NB4 (cell line): ENCODE results near the gene SMARCAL1.

Experiments
- DNase-seq: peaks from one replicate; pipeline ENCODE4 v3.0.0; 2010; ENCODE audit warnings: low read depth
- H3K4me3 ChIP-seq: one replicate; pipeline ENCODE4 v1.5.1; 2011; ENCODE audit warnings: mild to moderate bottlenecking, low read depth, low read length, moderate library complexity
- CTCF ChIP-seq: IDR thresholded peaks from one replicate; pipeline ENCODE4 v1.5.1; 2012; ENCODE audit warnings: low read depth, low read length
- MAX ChIP-seq: IDR thresholded peaks from 2 replicates; pipeline ENCODE4 v1.6.1; 2011; ENCODE audit warnings: low read depth, low read length
- MYC ChIP-seq: IDR thresholded peaks from 2 replicates; pipeline ENCODE4 v1.6.1; 2011; ENCODE audit warnings: low read depth, low read length
- POLR2A ChIP-seq: IDR thresholded peaks from 2 replicates; pipeline ENCODE4 v1.6.1; 2011; ENCODE audit warnings: mild to moderate bottlenecking; ENCODE audit not compliant: insufficient read length; ENCODE audit errors: extremely low read depth

SMARCAL1 gene

GRCh38 chr2:216478791-216479190 is 66.5 kb downstream of the SMARCAL1 start:
- DNase-seq: no peak
- H3K4me3 ChIP-seq: no peak overlapping the region

GRCh38 chr2:216480221-216480620 is 67.9 kb downstream of the SMARCAL1 start:
- no peak overlapping the region for H3K4me3 ChIP-seq
- no peak for DNase-seq
- TF ChIP-seq MYC: no peak

More at GRCh38 chr2:216478791-216479190, 66.5 kb downstream of the SMARCAL1 start:
- TF ChIP-seq POLR2A (no peak), MYC (no peak), MAX (no peak), CTCF (no peak)

- H3K4me3 ChIP-seq: no peak overlapping the region
- DNase-seq: no peak
- TF ChIP-seq MYC: no peak
- no peak for TF ChIP-seq POLR2A
- TF ChIP-seq MAX: no peak
- TF ChIP-seq CTCF: no peak
These were observed 70.4 kb downstream of the SMARCAL1 start for GRCh38 chr2:216482640-216483039.

- H3K4me3 ChIP-seq: no peak overlapping the region
- DNase-seq: peak; percentile 57
- TF ChIP-seq POLR2A (no peak), CTCF (no peak), MAX (no peak)
These were observed 73.0 kb downstream of the SMARCAL1 start for GRCh38 chr2:216485237-216485636.

GRCh38 chr2:216485745-216486144 is 73.5 kb downstream of the SMARCAL1 start:
- H3K4me3 ChIP-seq: no peak overlapping the region
- DNase-seq: peak; percentile 92
- TF ChIP-seq POLR2A: peak; percentile 22
- TF ChIP-seq CTCF: no peak
- peak; percentile 19; the same call in 1 of the 2 replicates for TF ChIP-seq MYC
- 0 out of 2 replicates have a peak, but pooled peaks have one; percentile 44 for TF ChIP-seq MAX

GRCh38 chr2:216486271-216486670 is 74.0 kb downstream of the SMARCAL1 start:
- DNase-seq: peak; percentile 53
- TF ChIP-seq MYC: no peak
- no peak for TF ChIP-seq MAX
- TF ChIP-seq CTCF: no peak
- TF ChIP-seq POLR2A: no peak
- H3K4me3 ChIP-seq: no peak overlapping the region
